Stimulated activated CD8-positive, alpha-beta memory T cell treated with anti-CD3 and anti-CD28 coated beads, Interleukin-4, amount 100 ng/mL, for 4 hours (primary cell): ENCODE measurements around the gene SPIN1.

Experiments
- DNase-seq, 2 donors: peaks; one replicate each; pipeline ENCODE4 v3.0.0-alpha.2; 2020; ENCODE audit warnings: low read depth in 2 of 2, low spot score in 1 of 2

The SPIN1 gene

DNA sequence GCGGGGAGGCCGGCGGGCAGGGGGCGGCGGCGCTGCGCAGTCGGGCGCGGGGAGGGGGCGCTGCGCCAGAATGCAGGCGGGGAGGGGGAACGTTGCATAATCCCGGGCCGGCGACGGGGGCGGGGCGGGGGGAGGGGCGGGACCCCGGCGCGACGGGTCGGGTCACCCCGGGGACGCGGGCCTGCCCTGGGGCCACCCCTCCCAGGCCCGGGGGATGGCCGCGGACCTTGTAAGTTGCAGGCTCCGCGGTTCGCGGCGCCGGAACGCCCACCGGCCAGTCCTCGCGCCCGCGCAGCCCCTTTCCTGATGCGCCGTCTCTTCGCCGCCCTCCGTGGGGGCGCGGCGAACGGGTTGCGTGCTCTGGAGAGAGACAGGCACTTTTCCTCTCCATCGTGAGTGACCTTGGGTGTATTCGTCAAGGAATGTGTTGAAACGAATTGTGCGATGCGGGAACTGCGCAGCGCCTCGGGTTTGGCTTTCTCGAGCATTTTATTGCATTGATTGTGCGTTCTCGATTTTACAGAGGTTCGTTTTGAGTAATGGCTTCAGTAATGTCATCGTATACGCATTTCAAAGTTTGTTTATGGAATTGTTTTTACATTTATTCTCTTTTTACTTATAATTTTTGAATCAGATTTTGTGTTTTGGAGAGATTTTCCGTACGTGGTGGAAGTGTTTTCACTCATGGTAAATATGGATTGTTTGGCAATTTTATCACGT lies 802 bp downstream of the SPIN1 start:
- DNase-seq: peak in 1 of 2 donors; percentile 17

DNA sequence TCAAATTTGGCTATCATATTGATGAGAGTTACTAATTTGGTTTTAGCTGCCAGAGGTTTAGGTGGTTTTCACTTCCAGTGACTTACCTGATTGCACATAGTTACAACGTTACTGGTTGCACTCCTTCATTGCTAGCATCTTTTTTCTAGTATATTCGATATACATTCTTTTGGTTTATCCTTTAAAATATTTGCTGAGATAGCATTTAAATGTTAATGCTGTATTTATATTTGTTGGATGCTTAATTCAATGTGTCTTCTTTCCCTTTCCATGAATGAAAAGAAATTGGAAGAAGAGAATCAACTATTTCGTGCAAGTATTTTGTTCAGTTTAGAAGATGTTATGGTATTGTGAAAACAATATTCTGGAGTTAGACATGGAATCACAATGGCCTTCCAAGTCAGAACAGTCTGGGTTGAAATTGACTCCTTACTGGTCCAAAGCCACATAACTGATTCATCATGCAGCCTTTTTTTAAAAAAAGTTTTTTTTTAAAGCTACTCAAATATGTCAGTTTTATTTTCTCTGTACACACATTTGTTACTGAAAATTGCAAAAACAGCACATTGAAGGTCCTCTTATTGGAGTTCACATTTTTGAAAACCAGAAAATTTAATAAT lies 2.2 kb downstream of the SPIN1 start:
- DNase-seq: no peak

DNA sequence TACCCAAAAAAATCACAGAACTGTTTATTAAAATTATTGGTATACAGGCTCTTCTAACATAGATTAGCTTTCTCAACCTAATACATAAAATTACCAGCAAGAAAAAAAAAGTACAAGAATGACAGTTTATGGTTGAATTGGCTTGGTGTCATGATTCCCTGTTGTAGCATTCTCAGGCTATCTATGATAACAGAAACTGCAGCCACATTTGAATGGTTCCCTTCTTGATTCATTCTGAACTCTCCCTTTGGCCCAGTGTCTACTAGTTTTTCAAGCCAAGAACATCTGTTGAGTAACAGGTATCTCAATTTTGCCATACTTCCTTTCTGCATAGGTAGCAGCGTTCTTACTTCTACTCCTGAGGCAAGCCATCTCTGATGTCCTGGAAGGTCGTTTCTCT lies 3.0 kb downstream of the SPIN1 start:
- no peak for DNase-seq

DNA sequence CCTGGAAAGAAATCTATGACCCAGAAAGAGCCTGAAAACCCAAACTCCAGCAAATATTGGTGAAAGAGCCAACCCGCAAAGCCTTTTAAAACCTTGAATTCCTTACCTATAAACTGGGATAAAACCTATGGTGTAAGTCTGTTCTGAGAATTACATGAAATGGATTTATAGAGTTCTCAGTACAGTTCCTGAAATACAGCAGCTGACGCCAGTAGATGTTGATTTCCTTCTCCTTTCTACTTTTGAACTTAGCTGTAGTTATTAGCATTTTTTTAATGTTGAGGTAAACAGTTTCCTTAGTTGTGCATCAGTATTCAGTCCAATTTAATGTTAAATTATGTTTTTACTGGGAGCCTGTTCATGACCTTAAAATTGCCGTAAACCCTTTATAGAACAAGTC lies 3.7 kb downstream of the SPIN1 start:
- no peak for DNase-seq

DNA sequence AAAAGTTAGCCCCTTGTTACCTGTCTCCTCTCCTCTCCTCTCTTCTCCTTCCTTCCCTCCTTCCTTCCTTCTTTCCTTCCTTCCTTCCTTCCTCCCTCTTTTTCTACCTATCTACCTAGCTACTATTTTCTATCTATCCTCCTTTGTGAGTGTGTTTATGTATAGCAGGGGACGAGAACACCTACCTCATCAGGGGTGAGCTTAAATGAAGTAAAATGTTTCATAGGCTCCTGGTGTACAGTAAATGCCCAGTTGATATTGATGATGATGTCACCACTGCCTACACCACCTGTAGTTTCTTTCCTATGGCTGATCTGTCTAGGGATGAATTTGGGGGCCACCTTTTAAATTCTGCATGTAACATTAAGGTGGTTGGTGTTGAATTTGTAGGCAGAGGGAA lies 4.3 kb downstream of the SPIN1 start:
- DNase-seq: no peak

DNA sequence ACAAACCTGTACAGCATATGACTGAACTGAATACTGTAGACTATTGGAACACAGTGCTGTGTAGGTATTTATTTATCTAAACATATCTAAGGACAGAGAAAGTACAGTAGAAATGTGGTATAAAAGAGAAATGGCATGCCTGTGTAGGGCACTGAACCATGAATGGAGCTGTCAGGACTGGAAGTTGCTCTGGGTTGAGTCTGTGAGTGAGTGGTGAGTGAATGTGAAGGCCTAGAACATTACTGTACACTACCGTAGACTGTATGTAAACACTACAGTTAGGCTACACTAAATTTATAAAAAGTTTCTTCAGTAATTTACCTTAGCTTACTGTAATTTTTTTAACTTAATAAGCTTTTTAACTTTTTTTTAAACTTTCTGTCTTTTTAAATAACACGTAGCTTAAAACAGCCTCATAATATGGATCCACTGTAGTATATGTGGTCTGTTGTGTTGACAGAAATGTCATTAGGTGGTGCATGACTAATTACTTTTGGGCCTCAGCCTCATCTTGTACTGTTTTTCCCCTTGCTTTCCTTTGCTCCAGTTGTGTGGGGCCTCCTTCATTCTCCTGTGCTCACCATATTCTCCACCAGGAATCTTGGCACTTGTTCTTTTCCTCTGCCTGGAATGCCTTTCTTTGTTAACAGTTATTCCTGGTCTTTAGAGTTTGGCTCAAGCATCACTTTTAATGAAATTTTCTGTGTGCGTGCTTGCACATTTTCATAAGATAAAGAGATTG lies 8.8 kb downstream of the SPIN1 start:
- DNase-seq: no peak

DNA sequence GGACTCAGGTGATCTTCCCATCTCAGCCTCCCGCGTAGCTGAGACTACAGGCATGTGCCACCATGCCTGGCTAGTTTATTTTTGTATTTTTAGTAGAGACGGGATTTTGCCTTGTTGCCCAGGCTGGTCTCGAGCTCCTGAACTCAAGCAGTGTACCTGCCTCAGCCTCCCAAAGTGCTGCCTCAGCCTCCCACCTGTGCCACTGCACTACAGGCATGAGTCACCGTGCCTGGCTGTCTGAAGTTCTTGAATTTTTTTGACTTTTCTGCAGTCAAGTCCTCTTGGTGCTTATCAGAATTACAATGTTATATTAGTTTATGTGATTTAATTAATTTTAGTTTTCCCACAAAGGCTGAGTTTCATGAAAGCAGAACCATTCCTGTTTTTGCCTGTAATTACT lies 9.8 kb downstream of the SPIN1 start:
- no peak for DNase-seq

DNA sequence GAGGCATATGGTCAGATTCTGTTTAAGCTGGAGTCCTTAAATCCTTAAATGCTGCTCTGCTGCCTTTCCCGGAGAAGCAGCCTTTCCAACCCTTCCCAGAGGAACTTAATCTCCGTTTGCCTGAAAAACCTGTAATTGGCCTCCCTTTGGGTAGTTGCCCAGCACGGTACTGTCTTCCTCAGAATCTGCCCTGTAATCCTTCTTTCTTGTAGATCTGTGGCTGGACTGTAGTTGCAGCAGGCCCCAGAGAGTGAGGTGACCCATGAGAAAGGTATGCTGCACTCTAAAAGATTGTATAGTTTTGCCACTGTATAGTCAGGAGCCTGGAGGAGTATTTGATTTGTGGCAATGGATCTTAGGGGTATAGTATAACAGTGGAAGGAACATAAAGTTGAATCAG lies 11.7 kb downstream of the SPIN1 start:
- DNase-seq: no peak

DNA sequence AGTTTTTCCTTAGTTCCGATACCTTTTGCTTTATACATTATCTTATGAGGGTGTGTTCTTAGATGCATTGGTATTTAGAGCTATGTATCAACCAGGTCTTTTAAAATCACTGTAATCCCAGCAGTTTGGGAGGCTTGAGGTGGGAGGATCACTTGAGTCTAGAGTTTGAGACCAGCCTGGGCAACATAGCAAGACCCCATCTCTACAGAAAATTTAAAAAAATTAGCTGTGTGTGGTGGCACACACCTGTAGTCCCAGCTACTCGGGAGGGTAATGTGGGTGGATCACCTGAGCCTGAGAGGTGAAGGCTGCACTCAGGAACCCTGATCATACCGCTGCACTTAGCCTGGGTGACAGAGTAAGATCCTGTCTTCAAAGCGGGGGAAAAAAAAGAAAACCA lies 15.1 kb downstream of the SPIN1 start:
- DNase-seq: no peak

DNA sequence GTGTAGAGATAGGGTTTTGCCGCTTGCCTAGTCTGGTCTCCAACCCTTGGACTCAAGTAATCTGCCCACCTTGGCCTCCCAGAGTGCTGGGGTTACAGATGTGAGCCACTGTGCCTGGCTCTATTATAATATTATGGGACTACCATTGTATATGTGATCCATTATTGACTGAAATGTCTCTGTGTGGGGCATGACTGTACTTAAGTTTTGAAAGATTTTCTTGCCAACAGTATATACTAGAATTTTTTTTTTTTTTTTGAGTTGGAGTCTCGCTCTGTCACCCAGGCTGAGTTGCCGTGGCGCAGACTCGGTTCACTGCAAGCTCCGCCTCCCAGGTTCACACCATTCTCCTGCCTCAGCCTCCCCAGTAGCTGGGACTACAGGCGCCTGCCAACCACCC lies 17.8 kb downstream of the SPIN1 start:
- DNase-seq: no peak

DNA sequence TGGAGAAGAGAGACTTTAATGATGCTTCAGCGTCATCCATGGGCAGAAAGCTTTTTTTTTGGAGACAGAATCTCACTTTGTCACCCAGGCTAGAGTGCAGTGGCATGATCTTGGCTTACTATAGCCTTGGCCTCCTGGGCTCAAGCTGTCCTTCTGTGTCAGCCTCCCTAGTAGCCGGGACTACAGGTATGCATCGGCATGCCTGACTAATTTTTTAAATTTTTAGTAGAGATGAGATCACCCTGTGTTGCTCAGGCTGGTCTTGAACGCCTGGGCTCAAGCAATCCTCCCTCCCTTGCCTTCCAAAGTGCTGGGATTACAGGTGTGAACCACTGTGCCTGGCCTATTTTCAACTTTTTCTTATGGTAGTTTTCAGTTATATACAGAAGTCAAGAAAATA lies 23.2 kb downstream of the SPIN1 start:
- DNase-seq: no peak

DNA sequence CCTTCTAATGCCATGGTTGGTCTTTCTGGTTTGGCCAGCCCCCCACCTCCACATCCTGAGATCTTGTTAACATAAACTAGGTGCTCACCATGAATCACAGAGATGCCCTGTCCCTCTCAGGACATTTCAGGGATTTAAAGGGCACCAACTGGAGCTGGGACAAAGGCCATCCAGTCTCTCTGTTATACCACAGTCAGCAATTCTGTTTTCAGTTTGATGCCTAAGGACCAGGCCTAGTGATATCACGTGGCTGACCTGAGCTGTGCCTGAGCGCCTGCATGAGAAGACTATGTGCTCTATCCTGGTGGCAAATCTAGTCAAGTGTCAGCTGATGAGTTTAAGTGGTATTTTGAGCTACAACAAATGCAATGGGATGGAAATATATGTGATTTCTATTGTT lies 26.1 kb downstream of the SPIN1 start:
- DNase-seq: no peak

DNA sequence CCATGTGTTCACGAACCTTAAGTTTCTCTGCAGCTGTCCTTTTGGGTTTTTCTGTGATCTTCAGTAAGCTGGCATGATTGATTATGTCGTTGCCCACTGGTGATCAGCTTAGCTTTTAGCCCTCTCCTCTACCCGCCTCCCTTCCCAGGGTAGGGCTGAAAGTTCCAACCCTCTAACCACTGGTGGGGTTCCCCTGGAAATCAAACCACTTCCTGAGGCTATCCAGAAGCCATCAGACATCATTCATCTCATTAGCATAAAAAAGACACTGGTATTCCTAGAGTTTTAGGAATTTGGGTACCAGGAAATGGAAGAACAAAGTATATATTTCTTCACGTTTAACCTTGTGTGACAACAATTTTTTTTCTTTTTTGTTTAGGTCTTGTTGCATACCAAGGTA lies 29.8 kb downstream of the SPIN1 start:
- no peak for DNase-seq

DNA sequence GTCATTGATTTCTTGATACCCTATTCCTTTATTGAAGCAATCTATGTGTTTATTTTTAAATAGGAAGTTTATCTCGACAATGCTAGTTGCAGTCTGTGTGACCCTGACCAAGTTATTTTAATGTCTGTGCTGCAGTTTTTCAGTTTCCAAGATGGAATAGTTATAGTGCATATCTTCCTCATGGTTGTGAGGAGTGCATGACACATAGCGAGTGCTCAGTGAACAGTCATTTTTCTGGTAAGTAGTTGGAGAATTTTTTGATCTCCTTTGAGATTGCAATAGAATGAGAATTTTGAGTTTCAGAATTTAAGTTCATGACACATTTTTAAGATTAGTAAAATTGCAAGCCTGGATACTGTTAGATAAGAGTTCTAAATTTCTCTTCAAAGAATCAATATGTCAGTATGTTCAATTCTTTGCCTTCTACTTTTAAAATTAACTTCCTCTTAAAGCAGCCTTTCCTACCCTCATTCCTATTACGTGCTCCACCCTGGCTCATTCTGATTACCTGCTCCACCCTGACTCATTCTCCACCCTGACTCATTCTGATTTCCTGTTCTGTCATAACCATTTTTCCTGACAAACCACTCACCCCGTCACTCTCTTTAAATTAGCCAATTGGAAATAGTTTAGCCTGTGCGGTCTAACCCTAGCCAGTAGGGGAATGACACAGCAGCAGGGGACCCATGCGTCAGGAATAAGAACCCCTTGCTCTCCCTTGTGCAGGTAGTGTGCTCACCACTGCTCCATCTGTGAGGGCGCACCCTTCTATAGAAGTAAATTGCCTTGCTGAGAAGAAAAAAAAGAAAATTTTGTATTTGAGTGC lies 30.7 kb downstream of the SPIN1 start:
- no peak for DNase-seq

DNA sequence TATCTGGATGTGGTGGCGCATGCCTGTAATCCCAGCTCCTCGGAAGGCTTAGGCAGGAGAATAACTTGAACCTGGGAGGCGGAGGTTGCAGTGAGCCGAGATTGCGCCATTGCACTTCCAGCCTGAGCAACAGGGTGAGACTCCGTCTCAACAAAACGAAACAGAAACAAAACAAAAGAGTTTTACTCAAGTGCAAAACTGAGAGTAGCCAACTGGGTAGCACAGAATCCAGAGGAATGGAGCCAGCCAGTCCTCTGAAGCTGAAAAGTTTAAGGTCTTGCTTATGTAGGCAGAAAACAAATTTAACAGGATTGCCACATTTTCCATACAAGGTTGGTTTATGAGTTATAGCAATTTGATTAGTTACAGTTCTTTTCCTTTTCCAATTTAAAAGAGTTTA lies 32.0 kb downstream of the SPIN1 start:
- DNase-seq: no peak

DNA sequence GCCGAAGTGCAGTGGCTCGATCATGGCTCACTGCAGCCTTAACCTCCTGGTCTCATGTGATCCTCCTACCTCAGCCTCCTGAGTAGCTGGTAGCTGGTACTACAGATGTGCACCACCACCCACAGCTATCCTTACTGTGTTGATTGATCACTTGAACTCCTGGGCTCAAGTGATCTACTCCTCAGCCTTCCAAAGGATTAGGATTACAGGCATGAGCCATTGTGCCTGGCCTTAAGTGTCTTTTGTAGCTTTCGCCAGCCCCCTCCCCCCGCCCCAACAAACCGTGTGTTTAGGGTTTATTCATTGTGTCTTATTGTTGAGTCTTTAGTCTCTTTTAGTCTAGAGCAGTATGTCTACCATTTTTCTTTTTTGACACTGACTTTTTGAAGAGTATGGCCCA lies 33.1 kb downstream of the SPIN1 start:
- DNase-seq: no peak

DNA sequence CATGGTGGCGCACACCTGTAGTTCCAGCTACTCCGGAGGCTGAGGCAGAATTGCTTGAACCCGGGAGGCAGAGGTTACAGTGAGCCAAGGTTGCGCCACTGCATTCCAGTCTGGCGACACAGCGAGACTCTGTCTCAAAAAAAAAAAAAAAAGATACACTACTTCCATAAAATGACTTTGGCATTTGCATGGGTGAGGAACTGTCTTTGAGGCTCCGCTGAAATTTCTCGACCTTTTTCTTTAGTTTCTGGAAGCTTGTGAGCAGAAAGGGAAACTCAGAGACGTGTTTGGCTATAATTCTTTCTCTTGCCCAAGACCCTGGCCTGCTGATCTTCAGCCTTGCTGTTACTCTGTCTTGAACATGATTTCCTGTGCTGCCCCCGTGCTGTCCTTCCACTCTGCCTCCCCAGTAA lies 37.3 kb downstream of the SPIN1 start:
- no peak for DNase-seq

DNA sequence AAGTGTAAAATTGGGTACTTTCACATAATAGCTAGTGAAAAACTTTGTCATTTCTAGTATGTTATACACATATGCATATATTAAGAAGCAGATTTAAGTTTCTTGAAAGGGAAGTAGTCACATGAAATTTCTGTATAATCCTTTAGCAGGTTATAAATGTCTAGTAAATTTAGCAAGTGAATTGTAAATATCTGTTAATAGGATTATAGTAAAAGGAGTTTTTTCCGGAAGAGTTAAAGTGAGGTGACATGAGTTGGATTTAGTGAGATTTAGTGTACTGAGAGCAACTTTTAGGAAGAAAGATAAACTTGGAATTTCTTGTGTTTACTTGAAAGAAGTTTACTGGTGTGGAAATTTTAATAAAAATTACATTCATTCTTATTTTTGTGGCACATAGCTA lies 38.4 kb downstream of the SPIN1 start:
- no peak for DNase-seq

DNA sequence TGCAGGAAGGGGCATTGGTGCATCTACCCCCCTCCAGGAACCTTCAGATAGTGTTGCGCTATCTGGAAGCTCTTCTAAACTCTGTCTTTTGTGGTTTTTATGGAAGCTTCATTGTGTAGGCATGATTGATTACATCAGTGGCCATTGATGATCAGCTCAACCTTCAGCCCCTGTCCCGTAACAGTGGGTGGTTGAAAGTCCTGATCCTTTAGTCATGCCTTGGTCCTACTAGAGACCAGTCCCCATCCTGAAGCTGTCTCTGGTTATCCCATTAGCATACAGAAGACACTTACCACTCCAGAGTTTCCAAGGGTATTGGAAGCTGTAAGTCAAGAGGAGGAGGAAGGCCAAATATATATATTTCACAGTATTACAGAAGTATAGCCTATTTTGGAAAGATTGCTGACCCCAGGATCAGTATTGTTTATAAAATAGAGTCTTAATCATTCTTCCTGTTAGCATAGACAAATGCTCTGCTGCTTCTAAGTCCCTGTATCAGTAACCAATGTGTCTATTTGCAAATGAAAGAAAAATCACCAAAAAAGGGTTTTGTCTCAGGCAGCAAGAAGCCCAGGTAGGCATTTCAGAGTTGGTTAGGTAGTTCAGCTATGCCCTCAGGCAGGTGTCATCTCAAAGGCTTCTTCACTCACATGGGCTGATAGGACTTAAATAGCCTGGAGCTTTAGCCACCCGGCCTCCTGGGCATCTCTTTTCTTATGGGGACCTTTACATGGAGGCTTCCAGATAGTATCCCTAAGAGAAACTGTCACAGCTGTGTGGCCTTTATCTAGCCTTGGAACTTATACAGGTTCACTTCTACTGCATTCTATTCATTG lies 41.6 kb downstream of the SPIN1 start:
- no peak for DNase-seq

DNA sequence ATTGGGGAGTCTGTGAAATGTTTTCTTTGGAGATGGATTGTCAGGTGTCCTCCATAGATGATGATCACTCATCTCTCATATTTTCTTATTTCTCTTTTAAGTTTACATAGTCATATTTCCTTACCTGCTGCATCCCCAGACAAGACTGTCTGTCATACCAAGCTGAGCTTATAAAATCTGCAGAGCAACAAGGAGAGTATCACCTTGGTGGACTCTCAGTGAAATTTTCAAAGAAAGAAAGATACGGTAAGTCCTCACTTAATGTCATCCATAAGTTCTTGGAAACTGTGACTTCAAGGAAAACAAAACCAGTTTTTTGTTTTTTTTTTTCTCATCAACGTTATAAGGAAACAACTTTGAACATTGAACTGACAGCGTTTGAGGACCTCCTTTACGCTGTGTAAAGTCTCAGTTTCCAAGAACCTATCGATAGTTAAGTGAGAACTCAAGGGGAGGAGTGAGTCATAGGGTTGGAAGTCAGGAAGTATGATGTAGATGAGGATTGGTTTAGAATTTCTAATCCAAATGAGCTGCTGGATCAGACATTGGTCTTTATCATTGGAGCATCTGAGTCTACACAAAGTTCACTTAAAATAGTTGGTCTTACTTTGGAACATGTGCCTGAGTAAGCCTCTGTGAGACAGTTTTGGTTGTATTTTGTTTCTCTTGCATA lies 45.5 kb downstream of the SPIN1 start:
- DNase-seq: no peak
